Activated T-cell treated with anti-CD3 and anti-CD28 coated beads, Interleukin-2, amount 50 U/mL, for 1 hour (primary cell): Measurements from ENCODE around the gene LINC01488.

ENCODE experiments used
- DNase-seq: peaks from one replicate; pipeline ENCODE4 v3.0.0-alpha.2; 2020

The LINC01488 gene

GRCh38 chr11:69481393-69481844 lies at the start of gene LINC01488:
Gene LINC01488, plus strand, starts transcription at chr11:69481663.
- no peak for DNase-seq

GRCh38 chr11:69431893-69432738 lies 49.3 kb upstream of the LINC01488 start:
- DNase-seq, result no peak

- no peak for DNase-seq
These were observed 47.7 kb upstream of the LINC01488 start for GRCh38 chr11:69433741-69434140.

- DNase-seq, result no peak
These were observed 47.0 kb upstream of the LINC01488 start for GRCh38 chr11:69434471-69434931.

GRCh38 chr11:69435161-69435986 lies 46.1 kb upstream of the LINC01488 start:
- DNase-seq, result no peak

- DNase-seq, result no peak
These were observed 45.2 kb upstream of the LINC01488 start for GRCh38 chr11:69436041-69436982.

- DNase-seq, result no peak
These were observed 44.2 kb upstream of the LINC01488 start for GRCh38 chr11:69437001-69437875.

GRCh38 chr11:69437876-69438205 lies 43.6 kb upstream of the LINC01488 start:
- DNase-seq, result no peak

- no peak for DNase-seq
These were observed 43.1 kb upstream of the LINC01488 start for GRCh38 chr11:69438286-69438920.

- DNase-seq, result no peak
These were observed 42.3 kb upstream of the LINC01488 start for GRCh38 chr11:69439127-69439526.

GRCh38 chr11:69439651-69440464 lies 41.6 kb upstream of the LINC01488 start:
- DNase-seq, result no peak

GRCh38 chr11:69440876-69441275 lies 40.6 kb upstream of the LINC01488 start:
- DNase-seq, result no peak

- no peak for DNase-seq
These were observed 39.3 kb upstream of the LINC01488 start for GRCh38 chr11:69442012-69442806.

GRCh38 chr11:69442807-69443137 lies 38.7 kb upstream of the LINC01488 start:
- DNase-seq, result no peak

GRCh38 chr11:69443138-69443967 lies 38.1 kb upstream of the LINC01488 start:
- DNase-seq, result peak; percentile 64

GRCh38 chr11:69443968-69444364 lies 37.5 kb upstream of the LINC01488 start:
- no peak for DNase-seq

- DNase-seq, result no peak
These were observed 36.9 kb upstream of the LINC01488 start for GRCh38 chr11:69444381-69445130.

- DNase-seq, result no peak
These were observed 36.4 kb upstream of the LINC01488 start for GRCh38 chr11:69445131-69445470.
